ENCODE results near the gene DOK6.

DNA sequence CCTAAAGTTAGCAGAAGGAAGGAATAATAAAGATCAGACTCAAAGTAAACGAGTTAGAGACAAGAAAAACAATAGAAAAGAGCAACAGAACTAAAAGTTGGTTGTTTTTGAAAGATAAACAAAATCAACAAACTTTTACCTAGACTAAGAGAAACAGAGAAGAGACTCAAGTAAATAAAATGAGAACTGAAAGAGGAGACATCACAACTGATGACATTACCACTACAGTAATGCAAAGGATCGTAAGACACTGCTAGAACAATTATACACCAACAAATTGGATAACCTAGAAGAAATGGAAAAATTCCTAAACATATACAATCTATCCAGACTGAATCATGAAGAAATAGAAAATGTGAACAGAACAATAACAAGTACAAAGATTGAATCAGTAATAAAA is 407.7 kb downstream of the DOK6 start:
- TF ChIP-seq, protein P1, sequence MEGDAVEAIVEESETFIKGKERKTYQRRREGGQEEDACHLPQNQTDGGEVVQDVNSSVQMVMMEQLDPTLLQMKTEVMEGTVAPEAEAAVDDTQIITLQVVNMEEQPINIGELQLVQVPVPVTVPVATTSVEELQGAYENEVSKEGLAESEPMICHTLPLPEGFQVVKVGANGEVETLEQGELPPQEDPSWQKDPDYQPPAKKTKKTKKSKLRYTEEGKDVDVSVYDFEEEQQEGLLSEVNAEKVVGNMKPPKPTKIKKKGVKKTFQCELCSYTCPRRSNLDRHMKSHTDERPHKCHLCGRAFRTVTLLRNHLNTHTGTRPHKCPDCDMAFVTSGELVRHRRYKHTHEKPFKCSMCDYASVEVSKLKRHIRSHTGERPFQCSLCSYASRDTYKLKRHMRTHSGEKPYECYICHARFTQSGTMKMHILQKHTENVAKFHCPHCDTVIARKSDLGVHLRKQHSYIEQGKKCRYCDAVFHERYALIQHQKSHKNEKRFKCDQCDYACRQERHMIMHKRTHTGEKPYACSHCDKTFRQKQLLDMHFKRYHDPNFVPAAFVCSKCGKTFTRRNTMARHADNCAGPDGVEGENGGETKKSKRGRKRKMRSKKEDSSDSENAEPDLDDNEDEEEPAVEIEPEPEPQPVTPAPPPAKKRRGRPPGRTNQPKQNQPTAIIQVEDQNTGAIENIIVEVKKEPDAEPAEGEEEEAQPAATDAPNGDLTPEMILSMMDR (IDR thresholded peaks at IDR 0.05), result no peak
- TF ChIP-seq POLR2A (IDR thresholded peaks at IDR 0.05), result no peak

All from transverse colon (tissue), 3 donors.